ENCODE data around the gene SNX25.

GRCh38 chr4:185405296-185405999 lies 196.1 kb downstream of the SNX25 start:
- TF ChIP-seq CTCF (IDR thresholded peaks at IDR 0.05 in 4 of 5, conservative IDR thresholded peaks at IDR 0.05 in 1 of 5) (no peak), POLR2A (IDR thresholded peaks at IDR 0.05) (no peak)

All from gastrocnemius medialis (tissue), 4 donors.